Measurements from ENCODE around the gene TTBK1. TPM values are rescaled to one million over a fixed set of nuclear protein-coding genes. Genes with fewer than 3 reads are reported as not detected.

TTBK1 gene
- total and polyA plus RNA-seq, 10 of the 15 experiments (the other 5 are each of a cell fraction or from before 2014, with no cell fraction given) = 0.05 to 0.27 TPM; not detected in 8

DNA sequence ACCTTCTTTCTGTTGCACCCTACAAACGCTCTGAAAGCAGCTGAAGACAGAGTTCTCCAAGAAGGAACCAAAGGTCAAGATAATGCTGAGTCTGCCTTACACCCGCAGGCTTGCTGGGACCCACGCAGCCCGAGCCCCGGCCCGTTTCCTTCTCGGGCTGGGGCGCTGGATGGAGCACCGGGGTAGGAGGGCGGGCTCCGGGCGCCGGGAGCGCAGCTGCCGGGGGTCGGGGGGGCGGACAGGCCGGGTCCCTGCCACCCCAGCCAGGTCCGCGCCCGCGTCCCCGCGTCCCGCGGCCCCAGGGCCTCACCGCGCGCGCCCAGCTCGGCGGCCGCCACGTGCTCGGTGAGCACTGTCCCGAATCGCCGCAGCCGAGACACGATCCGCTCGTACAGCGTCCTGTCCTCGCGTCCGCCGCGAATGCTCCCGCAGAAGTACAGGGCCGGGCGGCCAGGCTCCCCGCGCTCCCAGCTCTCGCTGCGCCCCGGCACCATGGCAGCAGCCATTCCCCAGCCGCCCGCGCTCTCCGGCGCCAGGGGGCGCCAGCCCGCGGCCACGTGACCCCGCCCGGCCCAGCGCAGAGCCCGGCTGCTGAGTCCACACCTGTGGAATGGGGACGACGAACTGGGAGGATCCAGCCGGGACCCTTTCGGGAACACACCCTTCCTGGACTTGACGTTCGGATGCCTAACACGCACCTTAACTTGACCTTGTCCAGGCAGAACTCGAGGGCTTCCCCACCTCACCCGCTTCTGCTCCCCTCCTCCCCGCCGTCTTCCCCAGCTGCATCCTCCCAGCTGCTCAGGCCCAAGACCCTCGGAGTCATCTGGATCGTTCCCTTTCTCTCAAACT, 14.1 kb upstream of the TTBK1 start, which contains the start of gene DNPH1 (continued):
- TF ChIP-seq, protein P1, sequence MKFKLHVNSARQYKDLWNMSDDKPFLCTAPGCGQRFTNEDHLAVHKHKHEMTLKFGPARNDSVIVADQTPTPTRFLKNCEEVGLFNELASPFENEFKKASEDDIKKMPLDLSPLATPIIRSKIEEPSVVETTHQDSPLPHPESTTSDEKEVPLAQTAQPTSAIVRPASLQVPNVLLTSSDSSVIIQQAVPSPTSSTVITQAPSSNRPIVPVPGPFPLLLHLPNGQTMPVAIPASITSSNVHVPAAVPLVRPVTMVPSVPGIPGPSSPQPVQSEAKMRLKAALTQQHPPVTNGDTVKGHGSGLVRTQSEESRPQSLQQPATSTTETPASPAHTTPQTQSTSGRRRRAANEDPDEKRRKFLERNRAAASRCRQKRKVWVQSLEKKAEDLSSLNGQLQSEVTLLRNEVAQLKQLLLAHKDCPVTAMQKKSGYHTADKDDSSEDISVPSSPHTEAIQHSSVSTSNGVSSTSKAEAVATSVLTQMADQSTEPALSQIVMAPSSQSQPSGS (IDR thresholded peaks at IDR 0.05; ENCODE audit: low read length) = no peak
- TF ChIP-seq IRF4 (IDR thresholded peaks at IDR 0.05; ENCODE audit: low read depth, low read length) = 0 out of 2 replicates have a peak, but pooled peaks have one; percentile 34
- peak; percentile 66 for TF ChIP-seq HDAC6 (IDR thresholded peaks at IDR 0.05; ENCODE audit: unreplicated experiment)
- TF ChIP-seq CREB1 (IDR thresholded peaks at IDR 0.05; ENCODE audit: low read depth) = no peak
- peak; percentile 50; a peak in 3 of 4 replicates for TF ChIP-seq IKZF2 (IDR thresholded peaks at IDR 0.05)
- TF ChIP-seq NFYA (IDR thresholded peaks at IDR 0.05; ENCODE audit: borderline replicate concordance, low read depth, low read length) = no peak
- no peak for TF ChIP-seq CBX3 (IDR thresholded peaks at IDR 0.05; ENCODE audit: borderline replicate concordance, low read depth)
- TF ChIP-seq YY1 (IDR thresholded peaks at IDR 0.05; ENCODE audit: low read depth, low read length) = peak; percentile 97
- TF ChIP-seq MYC (IDR thresholded peaks at IDR 0.05; ENCODE audit: insufficient read depth, insufficient read length, insufficient replicate concordance, low read length, severe bottlenecking) = peak; percentile 89
- TF ChIP-seq, protein P2, sequence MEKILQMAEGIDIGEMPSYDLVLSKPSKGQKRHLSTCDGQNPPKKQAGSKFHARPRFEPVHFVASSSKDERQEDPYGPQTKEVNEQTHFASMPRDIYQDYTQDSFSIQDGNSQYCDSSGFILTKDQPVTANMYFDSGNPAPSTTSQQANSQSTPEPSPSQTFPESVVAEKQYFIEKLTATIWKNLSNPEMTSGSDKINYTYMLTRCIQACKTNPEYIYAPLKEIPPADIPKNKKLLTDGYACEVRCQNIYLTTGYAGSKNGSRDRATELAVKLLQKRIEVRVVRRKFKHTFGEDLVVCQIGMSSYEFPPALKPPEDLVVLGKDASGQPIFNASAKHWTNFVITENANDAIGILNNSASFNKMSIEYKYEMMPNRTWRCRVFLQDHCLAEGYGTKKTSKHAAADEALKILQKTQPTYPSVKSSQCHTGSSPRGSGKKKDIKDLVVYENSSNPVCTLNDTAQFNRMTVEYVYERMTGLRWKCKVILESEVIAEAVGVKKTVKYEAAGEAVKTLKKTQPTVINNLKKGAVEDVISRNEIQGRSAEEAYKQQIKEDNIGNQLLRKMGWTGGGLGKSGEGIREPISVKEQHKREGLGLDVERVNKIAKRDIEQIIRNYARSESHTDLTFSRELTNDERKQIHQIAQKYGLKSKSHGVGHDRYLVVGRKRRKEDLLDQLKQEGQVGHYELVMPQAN (conservative IDR thresholded peaks at IDR 0.05) = peak; percentile 88
- no peak for TF ChIP-seq SMAD1 (IDR thresholded peaks at IDR 0.05; ENCODE audit: low read depth, partially characterized antibody)
- TF ChIP-seq, protein P3, sequence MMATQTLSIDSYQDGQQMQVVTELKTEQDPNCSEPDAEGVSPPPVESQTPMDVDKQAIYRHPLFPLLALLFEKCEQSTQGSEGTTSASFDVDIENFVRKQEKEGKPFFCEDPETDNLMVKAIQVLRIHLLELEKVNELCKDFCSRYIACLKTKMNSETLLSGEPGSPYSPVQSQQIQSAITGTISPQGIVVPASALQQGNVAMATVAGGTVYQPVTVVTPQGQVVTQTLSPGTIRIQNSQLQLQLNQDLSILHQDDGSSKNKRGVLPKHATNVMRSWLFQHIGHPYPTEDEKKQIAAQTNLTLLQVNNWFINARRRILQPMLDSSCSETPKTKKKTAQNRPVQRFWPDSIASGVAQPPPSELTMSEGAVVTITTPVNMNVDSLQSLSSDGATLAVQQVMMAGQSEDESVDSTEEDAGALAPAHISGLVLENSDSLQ (IDR thresholded peaks at IDR 0.05) = 0 out of 2 replicates have a peak, but pooled peaks have one; percentile 17
- TF ChIP-seq KDM1A (IDR thresholded peaks at IDR 0.05; ENCODE audit: borderline replicate concordance) = no peak
- TF ChIP-seq, protein P4, sequence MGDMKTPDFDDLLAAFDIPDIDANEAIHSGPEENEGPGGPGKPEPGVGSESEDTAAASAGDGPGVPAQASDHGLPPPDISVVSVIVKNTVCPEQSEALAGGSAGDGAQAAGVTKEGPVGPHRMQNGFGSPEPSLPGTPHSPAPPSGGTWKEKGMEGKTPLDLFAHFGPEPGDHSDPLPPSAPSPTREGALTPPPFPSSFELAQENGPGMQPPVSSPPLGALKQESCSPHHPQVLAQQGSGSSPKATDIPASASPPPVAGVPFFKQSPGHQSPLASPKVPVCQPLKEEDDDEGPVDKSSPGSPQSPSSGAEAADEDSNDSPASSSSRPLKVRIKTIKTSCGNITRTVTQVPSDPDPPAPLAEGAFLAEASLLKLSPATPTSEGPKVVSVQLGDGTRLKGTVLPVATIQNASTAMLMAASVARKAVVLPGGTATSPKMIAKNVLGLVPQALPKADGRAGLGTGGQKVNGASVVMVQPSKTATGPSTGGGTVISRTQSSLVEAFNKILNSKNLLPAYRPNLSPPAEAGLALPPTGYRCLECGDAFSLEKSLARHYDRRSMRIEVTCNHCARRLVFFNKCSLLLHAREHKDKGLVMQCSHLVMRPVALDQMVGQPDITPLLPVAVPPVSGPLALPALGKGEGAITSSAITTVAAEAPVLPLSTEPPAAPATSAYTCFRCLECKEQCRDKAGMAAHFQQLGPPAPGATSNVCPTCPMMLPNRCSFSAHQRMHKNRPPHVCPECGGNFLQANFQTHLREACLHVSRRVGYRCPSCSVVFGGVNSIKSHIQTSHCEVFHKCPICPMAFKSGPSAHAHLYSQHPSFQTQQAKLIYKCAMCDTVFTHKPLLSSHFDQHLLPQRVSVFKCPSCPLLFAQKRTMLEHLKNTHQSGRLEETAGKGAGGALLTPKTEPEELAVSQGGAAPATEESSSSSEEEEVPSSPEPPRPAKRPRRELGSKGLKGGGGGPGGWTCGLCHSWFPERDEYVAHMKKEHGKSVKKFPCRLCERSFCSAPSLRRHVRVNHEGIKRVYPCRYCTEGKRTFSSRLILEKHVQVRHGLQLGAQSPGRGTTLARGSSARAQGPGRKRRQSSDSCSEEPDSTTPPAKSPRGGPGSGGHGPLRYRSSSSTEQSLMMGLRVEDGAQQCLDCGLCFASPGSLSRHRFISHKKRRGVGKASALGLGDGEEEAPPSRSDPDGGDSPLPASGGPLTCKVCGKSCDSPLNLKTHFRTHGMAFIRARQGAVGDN (IDR thresholded peaks at IDR 0.05) = peak; percentile 93
- no peak for TF ChIP-seq TARDBP (IDR thresholded peaks at IDR 0.05; ENCODE audit: borderline replicate concordance)
- no peak for TF ChIP-seq CREM (IDR thresholded peaks at IDR 0.05; ENCODE audit: low read depth)
- no peak for TF ChIP-seq MTA3 (IDR thresholded peaks at IDR 0.05; ENCODE audit: borderline replicate concordance, low read length)
- TF ChIP-seq MEF2B (IDR thresholded peaks at IDR 0.05; ENCODE audit: partially characterized antibody, poor library complexity, severe bottlenecking) = no peak

Data from GM12878 (cell line).